ENCODE measurements around the gene C10orf105.
A peak's percentile ranks its signal among the peaks of the same experiment; 100 is the strongest.

The C10orf105 gene

DNA sequence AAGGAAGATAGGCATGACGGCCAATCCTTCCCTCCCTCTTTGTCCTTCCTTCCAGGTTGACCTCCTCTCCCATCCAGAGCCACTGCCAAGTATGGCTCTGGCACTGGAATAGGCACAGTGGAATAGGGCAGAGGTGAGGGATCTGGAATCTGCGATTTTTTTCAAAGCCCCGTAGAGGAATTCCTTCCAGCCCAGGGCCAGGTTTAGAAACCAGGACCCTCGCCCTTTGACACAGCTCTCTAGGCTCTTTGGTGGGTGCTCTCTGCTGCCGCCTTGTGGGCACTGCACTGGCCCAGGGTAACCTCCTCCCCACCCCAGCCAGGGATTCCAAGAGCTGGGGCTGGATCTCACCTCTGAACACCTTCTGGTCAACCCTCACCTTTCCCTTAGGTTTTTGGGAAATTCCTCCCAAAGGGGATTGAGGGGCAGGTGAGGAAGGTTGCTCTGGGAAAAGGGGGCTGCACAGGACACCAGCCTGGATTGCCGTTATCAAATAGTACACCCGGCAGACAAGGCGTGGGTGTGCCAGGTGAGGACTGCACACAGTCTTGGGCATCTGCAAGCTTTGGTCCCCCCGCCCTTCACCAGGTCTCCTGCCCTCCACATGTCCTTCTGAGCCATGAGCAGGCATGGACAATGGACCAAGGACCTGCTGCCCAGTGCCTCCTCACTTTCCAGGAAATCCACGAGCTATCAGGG, 22.8 kb downstream of the C10orf105 start:
- TF ChIP-seq CTCF (IDR thresholded peaks at IDR 0.05; ENCODE audit: low read depth, low read length) = peak; percentile 98
- H3K4me3 ChIP-seq (ENCODE audit: low read depth, low read length) = no peak overlapping the region

GRCh38 chr10:71695502-71696476, 23.8 kb downstream of the C10orf105 start:
- no peak overlapping the region for H3K4me3 ChIP-seq (ENCODE audit: low read depth, low read length)
- TF ChIP-seq CTCF (IDR thresholded peaks at IDR 0.05; ENCODE audit: low read depth, low read length) = no peak

DNA sequence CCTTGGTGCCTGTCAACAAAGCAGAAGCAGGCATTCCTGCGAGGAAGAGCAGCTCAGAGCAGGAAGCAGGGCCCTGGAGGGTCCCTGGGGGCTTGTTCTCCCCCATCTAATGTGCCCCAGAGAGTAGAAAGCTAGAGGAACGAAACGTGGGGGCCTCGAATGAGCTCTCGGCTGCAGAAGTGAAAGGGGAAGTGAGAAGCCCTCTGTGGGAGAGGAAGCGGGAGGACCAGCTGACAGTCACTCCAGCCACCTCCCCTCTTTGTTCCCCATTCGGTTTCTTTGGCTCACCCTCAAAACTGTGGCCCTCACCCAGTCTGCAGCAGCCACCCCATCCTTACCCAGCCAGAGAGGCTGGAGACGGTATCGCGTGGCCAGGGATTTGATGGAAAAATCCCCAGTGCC, 25.0 kb downstream of the C10orf105 start:
- TF ChIP-seq CTCF (IDR thresholded peaks at IDR 0.05; ENCODE audit: low read depth, low read length) = no peak
- H3K4me3 ChIP-seq (ENCODE audit: low read depth, low read length) = no peak overlapping the region

DNA sequence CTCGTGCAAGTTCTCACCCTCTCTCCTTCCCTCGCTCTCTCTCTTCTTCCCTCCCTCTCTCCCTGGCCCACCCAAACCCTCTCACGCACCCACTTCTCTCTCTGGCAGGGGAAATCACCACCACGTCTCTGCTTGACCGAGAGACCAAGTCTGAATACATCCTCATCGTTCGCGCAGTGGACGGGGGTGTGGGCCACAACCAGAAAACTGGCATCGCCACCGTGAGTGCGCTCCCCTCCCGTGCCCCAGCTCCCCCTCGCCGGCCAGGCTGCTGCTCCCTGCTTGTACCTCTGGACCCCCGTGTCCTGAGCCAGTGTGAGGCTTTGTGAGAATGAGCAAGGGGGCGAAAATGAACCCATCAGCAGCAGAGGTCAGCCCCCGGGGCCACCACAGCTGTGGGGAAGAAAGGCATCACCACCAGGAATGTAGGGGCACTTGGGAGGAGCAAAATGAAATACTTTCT, 25.5 kb downstream of the C10orf105 start:
- no peak overlapping the region for H3K4me3 ChIP-seq (ENCODE audit: low read depth, low read length)

DNA sequence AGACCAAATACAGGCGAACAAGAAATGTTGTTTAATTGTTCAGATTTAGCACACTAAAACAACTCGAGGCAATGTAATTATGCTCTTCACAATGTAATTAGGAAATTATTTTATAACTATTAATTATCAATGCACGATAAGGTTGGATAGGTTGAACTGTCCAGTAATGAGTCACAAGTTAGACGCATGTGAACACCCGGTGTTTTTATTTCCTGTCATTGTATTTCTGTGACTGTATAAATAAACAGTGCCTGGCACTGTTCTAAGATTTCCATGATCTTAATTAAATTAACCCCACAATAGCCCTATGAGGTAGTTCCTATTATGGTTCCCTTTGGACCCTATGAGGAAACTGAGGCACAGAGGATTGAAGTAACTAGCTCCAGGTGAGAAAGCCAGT, 26.2 kb downstream of the C10orf105 start:
- no peak overlapping the region for H3K4me3 ChIP-seq (ENCODE audit: low read depth, low read length)
- TF ChIP-seq CTCF (IDR thresholded peaks at IDR 0.05; ENCODE audit: low read depth, low read length) = no peak

More for the DNA sequence above, 25.5 kb downstream of the C10orf105 start:
- no peak for TF ChIP-seq CTCF (IDR thresholded peaks at IDR 0.05; ENCODE audit: low read depth, low read length)

GRCh38 chr10:71692598-71693306, 26.8 kb downstream of the C10orf105 start:
- TF ChIP-seq CTCF (IDR thresholded peaks at IDR 0.05; ENCODE audit: low read depth, low read length) = no peak
- H3K4me3 ChIP-seq (ENCODE audit: low read depth, low read length) = no peak overlapping the region
